H4 (cell line): ENCODE data around the gene BACE2. TPM values are rescaled to one million over a fixed set of nuclear protein-coding genes. Genes with fewer than 3 reads are reported as not detected.

Experiments used
- DNase-seq: peaks from one replicate; pipeline ENCODE4 v3.0.0-alpha.2; 2015; ENCODE audit warnings: low spot score
- total RNA-seq: library from RNA; depleted of rRNA; stranded (reverse); fragments of >200 nt; shearing (Covaris generic); gene quantifications from 2 replicates; pipeline ENCODE4 v1.2.3, GENCODE V29; 2014

The BACE2 gene
- total RNA-seq, 1 experiment from 2014 or later = 109 TPM

DNA sequence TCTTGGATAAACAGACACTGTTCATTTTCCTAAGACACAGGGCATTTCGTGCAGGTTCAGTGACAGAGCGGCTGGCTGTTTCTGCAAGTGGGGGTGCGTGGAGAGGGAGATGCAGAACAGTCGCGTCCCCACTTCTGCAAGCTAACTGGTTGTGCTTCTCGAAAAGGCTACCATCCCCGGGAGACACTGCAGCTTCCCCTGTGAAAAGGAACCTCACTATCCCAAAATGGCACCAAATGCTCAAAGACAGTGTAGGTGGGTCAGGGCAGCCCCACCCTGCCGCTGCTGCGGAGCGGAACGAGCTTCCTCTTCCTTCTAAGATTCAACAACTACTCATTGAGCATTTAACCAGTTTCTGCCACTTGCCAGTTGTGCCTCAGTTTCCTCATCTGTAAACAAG, 19.2 kb upstream of the BACE2 start:
- DNase-seq = no peak

GRCh38 chr21:41149199-41149598, 18.8 kb upstream of the BACE2 start:
- DNase-seq = no peak

DNA sequence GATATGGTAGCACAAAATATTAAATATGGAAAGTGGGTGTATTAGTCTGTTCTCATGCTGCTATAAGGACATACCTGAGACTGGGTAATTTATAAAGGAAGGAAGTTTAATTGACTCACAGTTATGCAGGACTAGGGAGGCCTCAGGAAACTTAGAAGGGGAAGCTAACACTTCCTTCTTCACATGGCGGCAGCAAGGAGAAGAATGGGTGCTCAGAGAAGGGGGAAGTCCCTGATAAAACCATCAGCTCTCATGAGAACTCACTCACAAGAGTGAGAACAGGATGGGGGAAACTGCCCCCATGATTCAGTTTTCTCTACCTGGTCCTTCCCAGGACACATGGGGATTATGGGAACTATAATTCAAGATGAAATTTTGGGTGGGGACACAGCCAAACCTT, 15.8 kb upstream of the BACE2 start:
- no peak for DNase-seq

- no peak for DNase-seq
Measured at GRCh38 chr21:41153443-41153842, 14.5 kb upstream of the BACE2 start.

- DNase-seq = no peak
Measured at GRCh38 chr21:41156142-41156541, 11.8 kb upstream of the BACE2 start.

DNA sequence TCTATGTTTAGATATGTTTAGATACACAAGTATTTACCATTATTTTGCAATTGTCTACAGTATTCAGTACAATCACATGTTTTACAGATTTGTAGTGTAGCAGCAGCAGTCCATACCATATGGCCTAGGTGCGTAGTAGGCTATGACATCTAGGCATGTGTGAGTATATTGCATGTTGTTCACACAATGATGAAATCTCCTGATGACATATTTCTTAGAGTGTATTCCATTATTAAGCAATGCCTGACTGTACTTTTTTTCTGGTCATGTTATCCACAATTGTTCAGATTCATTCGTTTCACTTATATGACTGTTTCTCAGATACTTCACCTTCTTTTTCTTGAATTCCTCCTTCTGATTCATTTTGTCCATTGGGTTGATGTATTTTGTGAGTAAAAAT, 9.9 kb upstream of the BACE2 start:
- no peak for DNase-seq

- DNase-seq = no peak
Measured at GRCh38 chr21:41160036-41160435, 7.9 kb upstream of the BACE2 start.

DNA sequence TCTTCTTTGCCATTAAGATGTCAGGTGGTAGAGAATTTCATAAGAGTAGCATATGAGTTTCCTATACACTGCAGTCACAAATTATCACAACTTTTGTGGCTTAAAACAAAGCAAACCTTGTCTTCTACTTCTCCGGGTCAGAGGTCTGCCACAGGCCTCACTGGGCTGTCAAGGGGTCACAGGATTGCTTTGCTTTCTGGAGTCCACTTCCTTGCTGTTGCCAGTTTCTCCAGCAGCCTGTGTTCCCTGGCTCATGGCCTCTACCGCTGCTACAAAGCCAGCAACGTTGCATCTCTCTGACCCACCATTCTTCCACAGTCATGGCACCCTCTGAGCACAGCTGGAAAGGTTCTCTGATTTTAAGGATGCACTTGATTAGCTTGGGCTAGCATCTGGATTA, 6.5 kb upstream of the BACE2 start:
- no peak for DNase-seq

- DNase-seq = no peak
Measured at GRCh38 chr21:41162096-41162495, 5.9 kb upstream of the BACE2 start.

- DNase-seq = no peak
Measured at GRCh38 chr21:41163091-41163490, 4.9 kb upstream of the BACE2 start.

DNA sequence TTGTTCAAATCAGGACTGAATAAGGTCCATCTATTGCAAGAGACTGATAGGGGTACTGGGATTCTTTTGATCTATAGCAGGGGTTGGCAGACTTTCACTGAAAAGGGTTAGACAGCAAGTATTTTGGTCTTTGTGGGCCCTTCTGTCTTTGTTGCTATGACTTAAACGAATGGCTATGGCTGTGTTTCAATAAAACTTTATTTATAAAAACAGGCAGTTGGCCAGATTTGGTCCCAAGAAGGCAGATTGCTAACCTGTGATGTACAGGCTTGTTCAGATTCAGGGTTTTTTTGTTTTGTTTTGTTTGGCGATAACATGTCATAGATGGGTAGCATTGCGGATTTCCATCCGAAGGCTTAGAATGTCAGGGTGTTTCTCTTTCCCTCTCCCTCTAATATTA, 3.9 kb upstream of the BACE2 start:
- DNase-seq = no peak

DNA sequence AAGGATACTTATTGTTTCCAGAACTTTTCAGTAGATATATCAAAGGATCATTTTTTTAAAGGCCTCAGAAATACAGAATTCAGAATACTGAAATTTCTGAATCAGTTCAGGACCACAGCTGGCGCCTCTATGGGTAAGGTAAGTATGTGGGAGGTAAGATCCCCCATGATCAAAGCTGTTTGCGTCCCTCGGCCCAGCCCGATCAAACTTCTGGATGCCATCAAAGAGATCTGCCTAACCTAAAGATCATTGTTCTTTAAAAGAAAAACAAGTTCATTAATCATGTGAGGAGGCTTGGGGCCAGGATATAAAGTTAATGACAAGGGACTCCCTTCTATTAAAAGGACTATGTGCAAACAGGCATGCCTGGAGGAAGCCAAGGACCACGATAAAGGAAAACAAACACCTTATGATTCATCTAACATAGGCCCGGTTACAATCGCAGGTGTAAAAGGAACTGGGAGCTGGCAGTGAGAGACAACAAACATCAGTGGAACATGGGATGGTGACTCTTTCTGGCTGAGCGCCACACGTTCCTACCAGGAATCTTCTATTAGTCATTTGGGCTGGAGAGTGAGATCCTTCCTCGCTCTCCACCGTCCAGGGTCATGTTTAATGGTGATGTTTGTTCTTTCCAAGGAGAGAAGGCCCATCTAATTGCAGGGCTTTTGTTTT, 2.8 kb upstream of the BACE2 start:
- peak; percentile 32 for DNase-seq

DNA sequence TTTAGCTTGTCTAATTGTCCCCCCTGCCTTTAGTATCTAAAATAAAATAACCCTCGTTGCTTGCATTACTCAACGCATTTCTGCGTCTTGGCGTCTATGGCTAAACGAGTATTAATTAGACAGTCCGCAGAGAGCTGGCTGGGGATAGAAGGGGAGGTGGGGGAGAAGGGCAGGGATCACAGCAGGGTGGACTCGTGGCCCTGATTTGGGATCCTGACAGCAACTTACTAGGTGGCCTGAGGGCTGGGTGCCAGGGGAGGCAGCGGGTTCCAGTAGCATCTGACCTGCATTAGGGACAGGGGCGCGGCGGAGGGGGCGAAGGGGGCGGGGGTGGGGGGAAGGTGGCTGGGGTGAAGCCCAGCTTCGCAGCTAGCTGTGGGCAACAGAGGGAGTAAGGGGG, 1.1 kb upstream of the BACE2 start:
- DNase-seq = no peak

GRCh38 chr21:41168391-41169257, 664 bp downstream of the BACE2 start:
- DNase-seq = peak; percentile 60

DNA sequence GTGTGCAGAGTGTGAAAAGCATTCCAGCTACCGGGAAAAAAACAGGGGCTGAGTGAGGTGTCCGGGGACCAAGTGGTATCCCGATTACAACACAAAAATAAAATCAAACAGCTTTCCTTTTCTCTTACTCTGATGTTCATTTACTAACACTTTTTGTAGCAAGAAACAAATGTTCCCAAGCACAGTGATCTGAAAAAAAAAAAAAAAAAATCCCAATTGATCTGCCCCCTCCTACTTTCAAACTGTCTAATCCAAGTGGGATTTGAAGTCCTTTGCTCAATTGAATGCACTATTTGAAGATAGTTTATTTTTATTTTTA, 1.3 kb downstream of the BACE2 start:
- no peak for DNase-seq

DNA sequence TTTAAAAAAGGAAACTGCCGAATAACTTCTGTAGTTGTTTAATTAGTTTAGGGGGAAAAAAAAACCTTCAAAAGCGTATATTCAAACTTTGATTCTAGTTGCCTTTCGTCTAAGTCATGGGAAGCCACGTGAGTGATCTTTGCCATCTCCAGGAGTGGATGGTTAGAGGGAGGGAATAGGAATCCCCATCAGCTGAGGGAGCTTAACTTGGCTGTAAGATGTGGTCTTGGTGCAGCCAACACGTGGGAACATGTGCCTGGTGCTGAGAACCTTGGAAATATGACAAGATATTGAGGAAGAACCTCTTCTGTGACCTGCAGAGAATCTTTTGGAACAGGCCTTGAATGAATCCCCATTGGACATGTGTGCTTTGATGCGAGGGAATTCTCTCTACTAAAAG, 1.7 kb downstream of the BACE2 start:
- peak; percentile 28 for DNase-seq

DNA sequence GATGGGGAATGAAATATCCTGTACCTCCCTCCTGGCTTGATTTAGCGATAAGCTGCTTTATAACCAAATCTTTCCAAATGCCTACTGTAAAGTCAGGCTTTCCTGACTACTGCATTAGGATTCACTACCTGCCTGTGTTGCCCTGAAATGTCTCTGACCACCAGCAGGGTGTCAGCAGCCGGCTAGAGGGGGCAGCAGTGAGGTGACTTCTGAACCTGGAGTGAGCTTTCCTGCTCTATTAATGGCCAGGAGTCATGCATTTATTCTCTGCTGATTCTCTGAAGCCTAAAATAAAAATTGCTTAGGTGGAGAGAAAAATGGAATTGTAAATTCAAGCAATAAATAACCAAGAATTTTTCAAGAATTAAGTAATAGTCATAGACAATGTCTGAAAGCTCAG, 2.5 kb downstream of the BACE2 start:
- DNase-seq = peak; percentile 69

DNA sequence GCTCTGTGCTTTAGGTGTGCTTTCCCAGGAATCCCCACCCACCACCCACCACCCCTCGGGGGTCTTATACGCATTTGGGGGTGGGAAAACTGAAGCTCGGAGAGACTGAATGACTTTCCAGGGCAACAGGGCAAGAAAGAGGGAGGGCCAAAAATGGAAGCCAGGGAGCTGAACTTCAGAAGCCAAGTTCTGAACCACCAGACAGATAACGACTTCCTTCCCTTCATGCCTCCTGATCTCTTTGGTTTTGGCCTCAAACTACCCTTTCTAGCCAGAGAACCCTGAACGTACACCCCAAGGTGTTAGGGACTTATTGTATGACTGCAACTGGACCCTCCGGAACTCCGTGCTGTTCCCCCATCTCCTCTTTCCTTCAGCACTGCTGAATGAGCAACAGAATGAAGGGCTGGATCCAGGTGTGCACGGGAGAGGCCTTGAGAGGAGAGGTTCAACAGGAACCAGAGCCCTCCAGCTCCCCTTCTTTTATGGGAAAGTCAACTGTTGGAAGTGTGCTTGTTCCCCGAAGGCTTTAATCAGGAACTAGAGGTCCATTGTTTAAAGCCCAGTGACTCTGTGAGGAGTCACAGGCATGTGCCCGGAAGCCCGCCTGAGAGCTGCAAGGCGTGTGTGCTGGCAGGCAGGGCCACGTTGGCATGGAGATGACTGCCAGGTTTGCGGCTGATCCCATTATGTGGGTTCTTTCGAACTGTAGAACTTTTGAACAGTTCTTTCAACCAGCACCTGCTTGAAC, 3.1 kb downstream of the BACE2 start:
- DNase-seq = peak; percentile 69

- no peak for DNase-seq
Measured at GRCh38 chr21:41175080-41175479, 7.1 kb downstream of the BACE2 start.

DNA sequence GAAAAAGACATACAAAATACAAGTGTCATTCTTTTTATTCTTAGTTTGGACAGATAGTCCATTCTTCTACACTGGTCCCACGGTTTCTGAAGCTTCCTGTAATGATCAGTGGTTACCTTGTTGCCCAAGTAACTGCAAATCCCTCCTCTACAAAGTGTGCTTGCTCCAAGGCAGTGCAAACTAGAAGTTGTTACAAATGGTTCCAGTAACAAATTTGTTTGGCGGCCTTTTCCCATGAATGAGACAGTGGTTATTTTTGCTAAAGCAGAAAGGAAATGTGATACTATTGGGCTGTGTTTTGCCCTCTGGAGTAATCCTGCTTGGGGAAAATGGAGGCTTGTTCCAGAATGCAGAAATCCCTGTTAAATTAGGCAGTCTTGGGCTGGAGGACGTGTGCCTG, 8.9 kb downstream of the BACE2 start:
- no peak for DNase-seq

DNA sequence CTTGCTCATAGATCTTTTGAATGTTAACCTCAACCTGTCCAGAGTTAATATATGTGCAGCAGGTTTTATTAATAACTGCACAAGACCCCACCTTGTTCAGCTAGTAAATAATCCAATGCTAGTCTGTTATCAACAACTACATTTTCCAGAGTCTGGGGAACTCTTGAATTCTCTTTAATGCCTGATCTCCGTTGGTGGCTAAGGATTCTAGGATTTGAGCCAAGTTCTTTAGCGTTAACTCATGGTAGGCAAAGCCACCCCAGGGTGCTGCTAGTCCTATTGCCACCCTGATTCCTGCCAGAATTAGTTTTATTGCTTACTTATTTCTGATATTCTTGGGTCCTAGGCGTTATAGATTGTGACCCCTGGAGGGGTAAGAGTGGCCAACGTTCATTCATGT, 12.8 kb downstream of the BACE2 start:
- no peak for DNase-seq

GRCh38 chr21:41182547-41182946, 14.6 kb downstream of the BACE2 start:
- no peak for DNase-seq

- no peak for DNase-seq
Measured at GRCh38 chr21:41183575-41183974, 15.6 kb downstream of the BACE2 start.
